GM11168 (cell line): Measurements from ENCODE around the gene PARPBP.
"Not testable (repeated sequence)": the region's sequence is repeated elsewhere in the genome, so short reads cannot be mapped to it uniquely, and the experiment has no call there.

Experiments used
- in situ Hi-C: fragments of 300-500 bp; cut with MboI; formaldehyde crosslinking; loops from one replicate; pipeline ENCODE4 v1.12.0; 2022; ENCODE audit warnings: low sequenced_read_pairs; ENCODE audit not compliant: unreplicated experiment

The PARPBP gene

GRCh38 chr12:102144221-102144620 is 24.2 kb downstream of the PARPBP start:
- in situ Hi-C loops, result no loop called here

DNA sequence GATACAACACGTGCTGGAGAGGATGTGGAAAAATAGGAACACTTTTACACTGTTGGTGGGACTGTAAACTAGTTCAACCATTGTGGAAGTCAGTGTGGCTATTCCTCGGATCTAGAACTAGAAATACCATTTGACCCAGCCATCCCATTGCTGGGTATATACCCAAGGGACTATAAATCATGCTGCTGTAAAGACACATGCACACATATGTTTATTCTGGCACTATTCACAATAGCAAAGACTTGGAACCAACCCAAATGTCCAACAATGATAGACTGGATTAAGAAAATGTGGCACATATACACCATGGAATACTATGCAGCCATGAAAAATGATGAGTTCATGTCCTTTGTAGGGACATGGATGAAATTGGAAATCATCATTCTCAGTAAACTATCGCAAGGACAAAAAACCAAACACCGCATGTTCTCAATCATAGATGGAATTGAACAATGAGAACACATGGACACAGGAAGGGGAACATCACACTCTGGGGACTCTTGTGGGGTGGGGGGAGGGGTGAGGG is 27.1 kb downstream of the PARPBP start:
- in situ Hi-C loops, result not testable (repeated sequence)

DNA sequence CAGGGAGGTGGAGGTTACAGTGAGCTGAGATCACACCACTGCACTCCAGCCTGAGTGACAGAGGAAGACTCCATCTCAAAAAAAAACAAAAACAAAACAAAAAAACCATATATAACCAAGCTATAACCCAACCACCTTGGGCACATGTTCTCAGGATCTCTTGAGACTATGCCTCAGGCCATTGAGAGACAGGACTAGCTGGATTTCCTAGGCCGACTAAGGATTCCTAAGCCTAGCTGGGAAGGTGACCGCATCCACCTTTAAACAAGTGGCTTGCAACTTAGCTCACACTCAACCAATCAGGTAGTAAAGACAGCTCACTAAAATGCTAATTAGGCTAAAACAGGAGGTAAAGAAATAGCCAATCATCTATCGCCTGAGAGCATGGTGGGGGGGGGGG is 35.2 kb downstream of the PARPBP start:
- in situ Hi-C loops, result loop anchor here (25.0 kb wide), 1 partner anchor 332 kb away; the partner anchor contains the start of gene IGF1

GRCh38 chr12:102163383-102163782 is 43.4 kb downstream of the PARPBP start:
- in situ Hi-C loops, result loop anchor here (25.0 kb wide), 1 partner anchor 324 kb away; the partner anchor contains the start of gene IGF1

- in situ Hi-C loops, result loop anchor here (25.0 kb wide), 1 partner anchor 319 kb away; the partner anchor contains the start of gene IGF1
Observed at GRCh38 chr12:102167821-102168604, 48.0 kb downstream of the PARPBP start.

GRCh38 chr12:102169922-102170621 is 50.1 kb downstream of the PARPBP start:
- in situ Hi-C loops, result loop anchor here (25.0 kb wide), 1 partner anchor 317 kb away; the partner anchor contains the start of gene IGF1

GRCh38 chr12:102171951-102172350 is 52.0 kb downstream of the PARPBP start:
- in situ Hi-C loops, result loop anchor here (25.0 kb wide), 1 partner anchor 315 kb away; the partner anchor contains the start of gene IGF1

DNA sequence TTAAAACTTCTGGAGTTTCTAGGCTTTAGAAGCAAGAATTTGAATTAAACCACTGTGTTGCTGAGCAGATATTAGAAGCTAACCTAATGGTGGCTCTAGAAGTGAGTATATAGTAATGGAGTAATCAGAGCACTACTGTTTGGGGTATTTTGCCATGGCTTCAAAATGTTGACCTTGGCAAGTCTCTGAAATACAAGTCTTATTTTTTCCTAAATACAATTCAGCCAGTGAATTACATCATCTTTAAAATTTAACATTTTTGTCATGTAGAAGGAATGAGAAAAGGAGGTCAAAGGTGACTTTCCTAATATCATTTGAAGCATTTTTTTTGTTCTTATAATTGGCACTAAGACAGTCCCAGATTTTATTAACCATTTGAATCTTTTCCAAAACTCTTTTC is 52.5 kb downstream of the PARPBP start:
- in situ Hi-C loops, result loop anchor here (25.0 kb wide), 1 partner anchor 315 kb away; the partner anchor contains the start of gene IGF1

- in situ Hi-C loops, result loop anchor here (25.0 kb wide), 1 partner anchor 313 kb away; the partner anchor contains the start of gene IGF1
Observed at GRCh38 chr12:102174117-102174516, 54.1 kb downstream of the PARPBP start.

GRCh38 chr12:102174761-102175160 is 54.8 kb downstream of the PARPBP start:
- in situ Hi-C loops, result loop anchor here (25.0 kb wide), 1 partner anchor 313 kb away; the partner anchor contains the start of gene IGF1

GRCh38 chr12:102182635-102183034 is 62.7 kb downstream of the PARPBP start:
- in situ Hi-C loops, result no loop called here

DNA sequence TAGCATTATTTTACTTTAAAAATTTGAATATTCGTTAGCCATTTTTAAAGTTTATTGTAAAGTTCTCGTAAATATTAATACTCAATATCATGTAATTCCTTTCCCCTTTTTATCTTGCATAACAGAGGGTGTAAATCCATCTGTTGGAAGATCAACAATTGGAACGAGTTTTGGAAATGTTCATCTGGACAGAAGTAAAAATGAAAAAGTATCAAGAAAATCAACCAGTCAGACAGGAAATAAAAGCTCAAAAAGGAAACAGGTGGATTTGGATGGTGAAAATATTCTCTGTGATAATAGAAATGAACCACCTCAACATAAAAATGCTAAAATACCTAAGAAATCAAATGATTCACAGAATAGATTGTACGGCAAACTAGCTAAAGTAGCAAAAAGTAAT is 75.8 kb downstream of the PARPBP start:
- in situ Hi-C loops, result no loop called here

- in situ Hi-C loops, result no loop called here
Observed at GRCh38 chr12:102197789-102198188, 77.8 kb downstream of the PARPBP start, which contains the start of gene PMCH. PMCH (minus strand) TSS chr12:102197833; CDS start chr12:102197770, 63 bp downstream.

DNA sequence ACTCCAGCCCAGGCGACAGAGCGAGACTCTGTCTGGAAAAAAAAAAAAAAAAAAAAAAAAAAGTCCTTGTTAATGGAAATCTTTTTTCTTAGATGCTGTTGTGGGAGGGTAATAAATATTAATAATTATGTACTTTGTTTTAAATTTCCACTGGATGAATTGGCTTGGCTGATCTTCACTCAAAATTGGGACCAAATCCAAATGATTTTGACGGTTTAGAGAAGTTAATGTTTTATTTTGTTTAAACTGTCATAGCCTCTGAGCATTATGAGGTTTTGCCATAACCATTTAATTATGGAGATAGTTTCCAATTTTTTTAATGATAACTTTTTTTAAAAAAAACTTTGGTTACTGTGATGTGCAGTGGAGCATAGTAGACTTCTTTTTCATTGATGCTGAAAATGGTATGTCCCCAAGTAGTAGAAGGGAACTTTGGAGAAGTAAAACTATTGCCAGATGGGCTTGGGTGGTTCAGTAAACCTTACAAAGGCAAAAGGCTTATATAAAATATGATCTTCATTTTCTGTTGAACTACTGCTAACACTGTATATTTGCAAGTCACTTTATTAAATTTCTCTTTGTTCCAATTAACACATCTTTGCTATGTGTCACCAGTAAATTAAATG is 81.6 kb downstream of the PARPBP start:
- in situ Hi-C loops, result no loop called here

GRCh38 chr12:102202556-102202955 is 82.6 kb downstream of the PARPBP start:
- in situ Hi-C loops, result no loop called here

DNA sequence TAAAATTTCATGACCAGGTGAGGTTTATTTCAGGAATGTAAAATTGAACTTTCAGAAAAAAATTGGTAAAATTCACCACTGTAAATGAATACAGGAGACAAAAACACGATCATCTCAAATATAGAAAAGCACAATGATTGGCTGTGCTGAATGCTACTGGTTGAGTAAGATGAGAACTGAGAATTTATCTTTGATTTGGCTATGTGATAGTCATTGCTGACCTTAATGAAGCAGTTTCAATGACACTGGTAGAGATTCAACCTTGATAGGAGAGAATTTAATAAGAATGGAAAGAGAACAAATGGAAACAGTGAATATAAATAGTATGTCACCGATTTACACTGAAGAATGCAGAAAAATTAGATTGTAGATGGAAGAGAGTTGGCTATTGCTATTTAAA is 84.0 kb downstream of the PARPBP start:
- in situ Hi-C loops, result no loop called here

DNA sequence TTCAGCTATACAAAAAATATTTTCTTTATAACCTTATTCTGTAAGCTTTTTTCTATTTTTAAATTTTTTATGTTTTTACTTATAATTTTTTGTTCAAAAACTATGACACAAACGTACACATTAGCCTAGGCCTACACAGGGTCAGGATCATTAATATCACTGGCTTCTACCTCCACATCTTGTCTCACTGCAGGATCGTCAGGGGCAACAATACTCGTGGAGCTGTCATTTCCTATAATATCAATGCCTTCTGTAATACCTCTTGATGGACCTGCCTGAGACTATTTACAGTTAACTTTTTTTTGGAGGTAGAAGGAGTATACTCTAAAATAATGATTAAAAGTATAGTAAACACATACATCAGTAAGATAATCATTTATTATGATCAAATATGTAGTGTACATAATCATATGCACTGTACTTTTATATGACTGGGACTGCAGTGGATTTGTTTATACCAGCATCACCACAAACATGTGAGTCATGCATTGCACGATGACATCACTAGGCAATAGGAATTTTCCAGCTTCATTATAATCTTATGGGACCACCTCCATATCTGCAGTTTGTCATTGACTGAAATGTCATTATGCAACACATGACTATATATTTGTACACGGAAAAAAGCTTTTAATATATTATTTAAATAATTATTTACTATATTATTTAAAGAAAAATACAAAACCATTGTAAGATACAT is 96.2 kb downstream of the PARPBP start:
- in situ Hi-C loops, result no loop called here

DNA sequence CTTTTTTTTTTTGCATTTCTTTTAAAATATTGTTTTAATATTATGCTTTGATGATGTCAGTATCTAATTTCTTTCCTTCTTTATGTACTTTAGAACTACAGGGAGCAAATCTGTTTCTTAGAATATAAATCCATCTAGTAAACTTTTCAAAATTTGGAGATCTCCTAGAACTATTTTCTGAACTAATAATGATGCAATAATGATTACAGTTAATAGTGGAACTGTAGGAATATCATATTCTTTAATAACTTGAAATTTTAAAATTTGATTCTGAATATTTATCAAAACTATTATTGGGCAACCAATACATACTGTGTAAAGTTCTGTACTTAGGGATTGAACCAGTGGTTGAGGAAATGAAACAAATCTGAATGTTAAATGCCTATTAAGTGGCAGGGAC is 100.8 kb downstream of the PARPBP start:
- in situ Hi-C loops, result no loop called here

DNA sequence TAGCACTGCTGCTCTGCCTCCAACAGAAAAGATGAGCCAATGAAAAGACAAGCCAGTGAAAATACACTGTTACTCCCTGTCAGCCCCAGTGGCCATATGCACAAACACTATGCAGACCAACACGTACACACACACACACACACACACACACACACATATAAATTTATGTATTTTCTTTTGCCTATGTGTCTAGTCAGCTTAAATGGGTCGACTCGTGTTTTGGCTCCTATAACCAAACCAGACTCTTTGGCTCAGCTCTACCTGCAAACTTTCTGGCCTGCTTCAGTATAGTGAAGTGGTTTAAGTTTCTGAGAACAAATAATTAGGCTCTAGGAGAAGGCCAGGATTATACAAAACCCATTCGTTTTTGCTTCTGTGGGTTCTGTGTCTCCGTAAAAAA is 108.0 kb downstream of the PARPBP start:
- in situ Hi-C loops, result no loop called here

DNA sequence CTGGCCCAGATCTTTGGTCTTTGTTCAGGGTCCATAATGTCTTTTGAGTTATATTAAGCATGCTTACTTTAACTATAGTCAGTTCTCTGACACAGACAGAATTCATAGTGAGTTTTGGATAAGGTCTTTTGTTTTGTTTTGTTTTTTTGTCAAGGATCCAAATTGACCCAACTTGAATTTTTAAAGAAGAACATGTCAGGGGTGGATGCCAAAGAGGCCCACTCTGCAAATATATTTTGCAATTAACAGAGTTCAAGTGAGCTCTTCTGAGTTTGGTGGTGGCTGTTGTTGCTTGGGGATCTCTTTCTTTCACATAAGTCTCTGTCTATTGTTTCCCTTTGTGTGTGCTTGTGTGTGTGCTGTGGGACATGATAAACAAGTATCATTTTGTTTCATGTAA is 112.1 kb downstream of the PARPBP start:
- in situ Hi-C loops, result no loop called here
